Measurements from ENCODE around the gene CBX3. TPM values are rescaled to one million over a fixed set of nuclear protein-coding genes. Genes with fewer than 3 reads are reported as not detected.
A peak's percentile ranks its signal among the peaks of the same experiment; 100 is the strongest.

CBX3 gene
- total and polyA plus RNA-seq, 11 donors: 31.5 to 70.1 (median 59.9) TPM

GRCh38 chr7:26167303-26167934, 34.1 kb upstream of the CBX3 start:
- no peak overlapping the region for H3K4me3 ChIP-seq
- DNase-seq: no peak
- H3K4me1 ChIP-seq: peaks cover 0 to 9% (median 0%) of the 10 kb centered on the region in 12 donors
- peaks cover 0 to 13% (median 0%) of the 10 kb centered on the region in 9 donors for H3K36me3 ChIP-seq
- intact Hi-C loops (cut with DNase I): no loop called here
- no peak for ATAC-seq
- peak overlapping the region in 1 of 12 donors; percentile 33 for H3K27ac ChIP-seq
- no peaks in the 10 kb centered on the region for H3K27me3 ChIP-seq
- WGBS, 4 donors: 93 to 95% (median 94%) methylated on average over 3 of the region's 3 CpGs
- TF ChIP-seq POLR2A (IDR thresholded peaks at IDR 0.05) (no peak), CTCF (IDR thresholded peaks at IDR 0.05) (no peak)
- peaks cover 0 to 10% (median 0%) of the 10 kb centered on the region in 12 donors for H3K9me3 ChIP-seq

DNA sequence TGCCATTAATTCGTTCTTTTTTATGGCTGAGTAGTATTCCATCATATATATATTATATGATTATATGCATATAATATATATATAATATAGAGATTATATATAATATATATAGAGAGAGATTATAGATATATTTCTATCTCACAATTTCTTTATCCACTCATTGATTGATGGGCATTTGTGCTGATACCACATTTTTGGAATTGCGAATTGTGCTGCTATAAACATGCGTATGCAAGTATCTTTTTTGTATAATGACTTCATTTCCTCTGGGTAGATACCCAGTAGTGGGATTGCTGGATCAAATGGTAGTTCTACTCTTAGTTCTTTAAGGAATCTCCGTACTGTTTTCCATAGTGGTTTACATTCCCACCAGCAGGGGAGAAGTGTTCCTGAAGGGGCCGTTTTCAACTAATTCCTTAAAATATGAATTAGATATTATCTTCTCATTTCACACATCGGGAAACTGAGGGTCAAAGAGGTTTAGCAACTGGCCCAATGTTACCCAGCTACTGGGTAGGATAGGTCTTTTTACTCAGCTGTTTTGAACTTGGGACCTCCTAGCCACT, 33.0 kb upstream of the CBX3 start:
- 78 to 93% (median 82%) methylated on average over 6 of the region's 6 CpGs for WGBS, 4 donors
- Histone ChIP-seq H3K27me3 (no peaks in the 10 kb centered on the region), H3K4me1 (peaks cover 0 to 9% (median 0%) of the 10 kb centered on the region in 12 donors), H3K4me3 (no peak overlapping the region), H3K36me3 (peaks cover 0 to 13% (median 0%) of the 10 kb centered on the region in 9 donors), H3K27ac (no peak overlapping the region), H3K9me3 (peaks cover 0 to 10% (median 0%) of the 10 kb centered on the region in 12 donors)
- ATAC-seq (no peak), DNase-seq (no peak)
- intact Hi-C loops (cut with DNase I): no loop called here
- TF ChIP-seq CTCF (IDR thresholded peaks at IDR 0.05) (no peak), POLR2A (IDR thresholded peaks at IDR 0.05) (no peak)

DNA sequence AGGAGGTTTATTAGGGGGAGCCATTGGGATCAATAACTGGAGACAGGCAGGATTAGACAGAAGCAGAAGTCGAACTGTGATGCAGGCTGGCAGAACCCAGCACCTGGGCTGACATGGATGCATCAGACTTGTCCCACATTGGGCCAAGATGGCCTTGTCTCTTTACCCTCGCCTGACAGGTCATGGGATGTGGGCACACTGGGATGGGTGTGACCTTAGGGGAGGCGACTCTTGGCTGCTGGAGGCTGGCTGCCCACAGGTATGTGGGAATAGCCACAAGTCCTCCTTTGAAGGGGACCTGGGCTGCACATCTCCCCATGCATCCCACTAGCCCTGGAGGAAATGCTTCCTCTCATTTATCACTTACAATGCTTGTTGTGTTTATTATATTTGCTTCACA, 32.3 kb upstream of the CBX3 start:
- TF ChIP-seq POLR2A (IDR thresholded peaks at IDR 0.05) (no peak), CTCF (IDR thresholded peaks at IDR 0.05) (no peak)

DNA sequence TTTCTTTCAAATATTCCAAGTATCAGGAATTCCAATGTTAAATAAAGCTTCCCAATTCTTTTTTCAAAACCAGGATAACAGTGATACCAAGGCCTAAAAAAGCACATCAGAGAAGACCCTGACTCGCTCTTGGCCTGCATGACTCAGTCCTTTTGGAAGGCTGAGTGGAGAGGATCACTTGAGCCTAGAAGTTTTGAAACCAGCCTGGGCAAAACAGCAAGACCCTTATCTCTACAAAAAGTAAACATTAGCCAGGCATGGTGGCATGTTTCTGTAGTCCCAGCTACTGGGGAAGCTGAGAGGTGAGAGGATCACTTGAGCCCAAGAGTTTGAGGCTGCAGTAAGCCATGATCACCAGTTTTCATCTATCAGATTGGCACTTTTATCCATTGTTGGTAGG, 30.9 kb upstream of the CBX3 start:
- TF ChIP-seq CTCF (IDR thresholded peaks at IDR 0.05) (no peak), POLR2A (IDR thresholded peaks at IDR 0.05) (no peak)
- Histone ChIP-seq H3K27me3 (no peaks in the 10 kb centered on the region), H3K4me3 (no peak overlapping the region), H3K4me1 (peaks cover 0 to 9% (median 0%) of the 10 kb centered on the region in 12 donors), H3K27ac (no peak overlapping the region), H3K36me3 (peaks cover 0 to 18% (median 0%) of the 10 kb centered on the region in 9 donors), H3K9me3 (no peaks in the 10 kb centered on the region)
- 89 to 100% (median 95%) methylated on average over 1 of the region's 1 CpG for WGBS, 4 donors
- intact Hi-C loops (cut with DNase I): no loop called here
- ATAC-seq: no peak
- DNase-seq: no peak

More for the DNA sequence above, 32.3 kb upstream of the CBX3 start:
- Histone ChIP-seq H3K27ac (no peak overlapping the region), H3K36me3 (peaks cover 0 to 17% (median 0%) of the 10 kb centered on the region in 9 donors), H3K4me3 (no peak overlapping the region), H3K27me3 (no peaks in the 10 kb centered on the region), H3K9me3 (peaks cover 0 to 4% (median 0%) of the 10 kb centered on the region in 12 donors), H3K4me1 (peaks cover 0 to 9% (median 0%) of the 10 kb centered on the region in 12 donors)
- WGBS, 4 donors: 68 to 90% (median 86%) methylated on average over 2 to 3 of the region's 3 CpGs
- ATAC-seq (no peak), DNase-seq (no peak)
- intact Hi-C loops (cut with DNase I): no loop called here

Measured in heart left ventricle (tissue), 16 donors.